Spleen (tissue), 7 donors: ENCODE measurements around the gene TPH1.

Experiments used
- CTCF ChIP-seq, 11 experiments: fragments of 200-600 bp in 7 of 11; fragments of 450-650 bp in 4 of 11; sonication (generic) in 4 of 11; IDR thresholded peaks in 8 of 11; conservative IDR thresholded peaks in 3 of 11; 1 replicate in 7 of 11; 2 replicates in 4 of 11; pipeline versions ENCODE4 v1.4.0 to v1.8.0; 2016 to 2021; ENCODE audit warnings: antibody characterized with exemption in 11 of 11, inconsistent platforms in 4 of 11, mild to moderate bottlenecking in 1 of 11
- POLR2A ChIP-seq, 3 donors: fragments of 450-650 bp; IDR thresholded peaks; one replicate each; pipeline ENCODE4 v1.5.1; 2017; ENCODE audit warnings: antibody characterized with exemption in 3 of 3, mild to moderate bottlenecking in 1 of 3
- POLR2AphosphoS5 ChIP-seq, 3 donors: sonication (generic); formaldehyde crosslinking; IDR thresholded peaks; one replicate each; pipeline ENCODE4 v1.5.1; 2017; ENCODE audit warnings: antibody characterized with exemption in 3 of 3
- donor health status: DM: no; HTN: no; CAD: no; lungs with moderate emphysema.
- donor health status: DM: no; HTN: no; CAD: no.
- donor health status: DM: no; HTN: no; CAD: no.

DNA sequence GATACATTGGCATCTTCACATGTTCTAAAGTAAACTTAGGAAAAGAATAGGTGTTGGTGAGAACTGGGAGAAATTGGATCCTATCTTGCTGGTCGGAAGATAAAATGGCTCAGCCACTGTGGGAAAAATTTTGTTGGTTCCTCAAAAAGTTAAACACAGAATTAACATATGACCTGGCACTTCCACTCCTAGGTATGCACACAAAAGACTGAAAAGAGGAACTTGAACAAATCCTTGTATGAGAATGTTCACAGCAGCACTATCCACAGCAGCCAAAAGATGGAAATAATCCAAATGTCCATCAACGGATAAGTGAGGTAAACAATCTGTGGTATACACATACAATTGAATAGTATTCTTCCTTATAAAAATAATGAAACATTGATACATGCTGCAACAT is 4.8 kb upstream of the TPH1 start:
- TF ChIP-seq CTCF (IDR thresholded peaks at IDR 0.05 in 8 of 11, conservative IDR thresholded peaks at IDR 0.05 in 3 of 11), result no peak
- TF ChIP-seq POLR2A (IDR thresholded peaks at IDR 0.05), result no peak
- no peak for TF ChIP-seq POLR2AphosphoS5 (IDR thresholded peaks at IDR 0.05)
